NCI-H82 treated with DMSO at 0.1 percent for 48 hours (cell line): ENCODE results near the gene ST6GAL1.
A peak's percentile ranks its signal among the peaks of the same experiment; 100 is the strongest.
"Not testable (repeated sequence)": the region's sequence is repeated elsewhere in the genome, so short reads cannot be mapped to it uniquely, and the experiment has no call there.

Experiments
- DNase-seq: peaks from one replicate; lab custom pipeline; 2025; ENCODE audit not compliant: unreplicated experiment; lab: John Stamatoyannopoulos, UW

The ST6GAL1 gene

DNA sequence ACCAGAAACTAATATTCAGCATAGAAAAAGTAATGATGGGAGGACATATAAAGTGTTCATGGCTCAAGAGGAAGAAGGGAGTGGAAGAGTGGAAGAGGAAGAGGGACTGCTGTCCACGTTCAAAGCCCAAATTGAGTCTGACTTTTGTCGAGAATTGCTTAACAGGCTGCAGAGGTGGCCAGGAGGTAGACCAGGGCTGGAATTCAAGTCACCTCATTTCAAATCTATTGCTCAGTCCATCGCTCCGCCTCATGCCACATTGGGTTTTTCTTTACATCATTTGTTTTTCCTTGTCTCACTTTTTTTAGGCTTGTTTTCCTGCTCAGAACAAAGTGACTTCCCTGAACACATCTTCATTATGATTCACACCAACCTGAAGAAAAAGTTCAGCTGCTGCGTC is 112.0 kb downstream of the ST6GAL1 start:
- no peak for DNase-seq

DNA sequence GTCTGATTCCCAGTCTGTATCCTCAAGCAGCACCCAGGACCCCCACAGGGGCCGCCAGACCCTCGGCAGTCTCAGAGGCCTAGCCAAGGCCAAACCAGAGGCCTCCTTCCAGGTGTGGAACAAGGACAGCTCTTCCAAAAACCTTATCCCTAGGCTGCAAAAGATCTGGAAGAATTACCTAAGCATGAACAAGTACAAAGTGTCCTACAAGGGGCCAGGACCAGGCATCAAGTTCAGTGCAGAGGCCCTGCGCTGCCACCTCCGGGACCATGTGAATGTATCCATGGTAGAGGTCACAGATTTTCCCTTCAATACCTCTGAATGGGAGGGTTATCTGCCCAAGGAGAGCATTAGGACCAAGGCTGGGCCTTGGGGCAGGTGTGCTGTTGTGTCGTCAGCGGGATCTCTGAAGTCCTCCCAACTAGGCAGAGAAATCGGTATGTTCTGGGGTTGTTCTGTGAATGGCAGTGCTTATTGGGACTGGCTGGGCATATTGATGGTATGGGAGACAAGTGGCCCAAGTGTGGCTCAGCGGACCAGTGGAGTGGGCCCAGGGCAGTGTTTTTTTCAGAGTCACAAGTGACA is 112.6 kb downstream of the ST6GAL1 start:
- DNase-seq = no peak

GRCh38 chr3:187044206-187044605 is 113.9 kb downstream of the ST6GAL1 start:
- no peak for DNase-seq

GRCh38 chr3:187044867-187045552 is 114.7 kb downstream of the ST6GAL1 start:
- DNase-seq = no peak

GRCh38 chr3:187046033-187046432 is 115.7 kb downstream of the ST6GAL1 start:
- no peak for DNase-seq

- no peak for DNase-seq
Measured at GRCh38 chr3:187049462-187050101, 119.3 kb downstream of the ST6GAL1 start.

- no peak for DNase-seq
Measured at GRCh38 chr3:187051066-187051465, 120.7 kb downstream of the ST6GAL1 start.

GRCh38 chr3:187051724-187052366 is 121.5 kb downstream of the ST6GAL1 start:
- DNase-seq = no peak

DNA sequence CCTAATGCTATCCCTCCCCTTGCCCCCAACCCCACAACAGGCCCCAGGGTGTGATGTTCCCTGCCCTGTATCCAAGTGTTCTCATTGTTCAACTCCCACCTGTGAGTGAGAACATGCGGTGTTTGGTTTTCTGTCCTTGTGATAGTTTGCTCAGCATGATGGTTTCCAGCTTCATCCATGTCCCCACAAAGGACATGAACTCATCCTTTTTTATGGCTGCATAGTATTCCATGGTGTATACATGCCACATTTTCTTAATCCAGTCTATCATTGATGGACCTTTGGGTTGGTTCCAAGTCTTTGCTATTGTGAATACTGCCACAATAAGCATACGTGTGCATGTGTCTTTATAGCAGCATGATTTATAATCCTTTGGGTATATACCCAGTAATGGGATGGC is 122.1 kb downstream of the ST6GAL1 start:
- not testable (repeated sequence) for DNase-seq

GRCh38 chr3:187054433-187054832 is 124.1 kb downstream of the ST6GAL1 start:
- DNase-seq = not testable (repeated sequence)

- DNase-seq = not testable (repeated sequence)
Measured at GRCh38 chr3:187057803-187058202, 127.5 kb downstream of the ST6GAL1 start.

- no peak for DNase-seq
Measured at GRCh38 chr3:187061748-187062147, 131.4 kb downstream of the ST6GAL1 start.

DNA sequence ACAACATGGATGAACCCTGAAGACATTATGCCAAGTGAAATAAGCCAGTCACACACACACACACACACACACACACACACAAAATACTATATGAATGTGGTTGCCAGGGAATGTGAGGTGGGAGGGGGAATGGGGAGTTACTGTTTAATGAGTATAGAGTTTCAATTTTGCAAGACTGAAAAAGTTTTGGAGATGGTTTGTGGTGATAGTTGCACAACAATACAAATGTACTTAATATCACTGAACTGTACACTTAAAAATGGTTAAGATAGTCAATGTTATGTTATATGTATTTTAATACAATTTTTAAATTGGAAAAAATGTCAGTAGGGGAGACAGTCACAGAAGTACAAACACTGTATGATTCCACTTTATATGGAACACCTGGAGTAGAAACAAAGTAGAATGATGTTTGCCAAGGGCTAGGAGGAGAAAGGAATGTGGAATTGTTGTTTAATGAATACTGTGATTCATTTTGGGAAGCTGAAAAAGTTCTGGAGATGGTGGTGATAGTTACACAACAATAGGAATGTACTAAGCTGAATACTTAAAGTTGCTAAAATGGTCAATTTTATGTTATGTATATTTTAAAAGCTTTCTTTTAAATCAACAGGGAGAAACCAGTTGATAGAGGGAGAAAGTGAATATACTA is 132.3 kb downstream of the ST6GAL1 start:
- no peak for DNase-seq

- DNase-seq = no peak
Measured at GRCh38 chr3:187063286-187064121, 133.2 kb downstream of the ST6GAL1 start.

DNA sequence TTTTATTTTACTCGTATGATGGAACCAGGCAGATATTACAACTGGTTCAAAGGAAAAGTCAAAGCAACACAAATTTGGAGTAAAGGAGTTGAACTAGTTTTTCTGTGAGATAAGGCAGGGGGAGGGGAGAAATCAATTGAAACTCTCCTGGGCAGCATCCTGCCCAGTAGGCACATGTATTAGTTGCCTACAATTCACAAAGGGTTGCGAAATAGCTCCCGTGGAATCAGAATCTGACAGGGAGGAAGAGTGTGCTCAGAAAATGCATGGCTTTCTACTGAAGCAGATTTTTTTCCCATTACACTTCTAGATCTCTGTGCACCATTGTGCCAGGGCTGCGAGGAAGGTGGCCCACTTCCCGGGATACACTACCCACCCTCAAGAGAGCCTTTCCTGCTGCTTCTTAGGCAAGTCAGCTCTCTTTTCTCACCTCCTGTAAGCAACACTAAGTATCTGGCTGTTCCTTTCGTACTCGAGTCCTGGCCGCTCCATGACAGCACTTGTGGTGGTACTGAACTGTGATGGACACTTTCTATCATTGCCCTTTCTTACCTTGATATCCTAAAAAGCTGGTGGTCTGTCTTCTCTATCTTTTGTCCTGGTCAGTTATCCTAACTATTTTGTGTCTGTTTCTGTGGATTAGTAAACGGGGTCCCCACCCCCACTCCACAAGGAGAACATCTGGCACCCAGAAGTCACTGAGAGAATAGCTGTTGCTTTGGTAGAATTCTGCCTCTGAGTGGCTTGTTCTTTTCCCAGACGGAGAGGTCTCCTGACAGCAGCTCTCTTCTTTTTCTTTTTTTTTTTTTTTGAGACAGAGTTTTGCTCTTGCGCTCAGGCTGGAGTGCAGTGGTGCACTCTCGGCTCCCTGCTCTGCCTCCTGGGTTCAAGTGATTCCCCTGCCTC is 134.1 kb downstream of the ST6GAL1 start:
- peak; percentile 66 for DNase-seq

DNA sequence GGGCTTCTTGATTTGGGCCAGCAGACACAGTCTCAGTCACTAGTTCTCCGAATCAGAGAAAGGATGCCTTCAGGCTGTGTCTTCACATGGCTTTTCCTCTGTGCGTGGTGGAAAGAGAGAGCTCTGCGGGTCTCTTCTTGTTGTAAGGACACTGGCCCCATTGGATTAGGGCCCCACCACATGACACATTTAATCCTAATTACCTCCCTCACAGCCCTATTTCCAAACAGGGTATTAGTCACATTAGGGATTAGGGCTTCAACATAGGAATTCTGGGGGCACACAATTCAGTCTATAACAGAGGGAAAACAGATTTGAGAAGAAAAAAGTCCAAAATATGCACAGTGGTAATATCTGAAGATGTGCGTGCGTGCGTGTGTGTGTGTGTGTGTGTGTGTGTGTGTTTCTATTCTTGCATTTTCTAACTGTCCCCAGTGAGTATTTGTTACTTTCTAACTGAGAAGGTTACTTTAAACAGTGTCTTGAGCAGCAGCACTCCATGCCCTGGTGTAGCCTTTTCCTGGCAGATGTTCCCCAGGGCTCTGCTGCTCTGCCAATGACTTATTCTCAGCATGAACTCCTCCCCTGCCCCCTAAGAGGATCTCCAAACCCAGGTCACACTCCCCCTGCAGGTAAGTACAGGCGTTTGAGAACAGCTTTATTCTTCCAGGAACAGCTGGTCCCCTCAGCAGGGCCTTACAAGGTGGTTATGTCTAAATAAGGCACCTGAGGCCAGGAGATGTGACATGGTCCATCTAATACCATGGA is 136.1 kb downstream of the ST6GAL1 start:
- peak; percentile 98 for DNase-seq

DNA sequence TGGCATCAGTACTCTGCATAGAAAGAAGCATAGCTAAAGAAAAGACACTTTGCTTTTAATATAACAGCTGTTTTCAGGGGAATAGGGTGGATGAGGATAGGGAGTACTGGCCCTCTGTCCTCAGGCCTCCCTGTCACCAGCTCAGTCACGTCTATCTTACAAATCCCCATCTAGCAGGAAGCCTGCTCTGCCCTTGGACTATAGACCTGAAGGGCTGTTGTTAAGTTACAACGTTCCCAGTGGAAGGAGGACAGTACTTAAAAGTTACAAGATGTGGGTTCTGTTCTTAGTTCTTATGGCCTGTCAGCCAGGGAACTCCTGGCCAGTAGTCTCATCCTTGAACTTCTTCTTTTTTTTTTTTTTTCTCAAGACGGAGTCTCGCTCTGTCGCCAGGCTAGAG is 138.5 kb downstream of the ST6GAL1 start:
- DNase-seq = no peak

DNA sequence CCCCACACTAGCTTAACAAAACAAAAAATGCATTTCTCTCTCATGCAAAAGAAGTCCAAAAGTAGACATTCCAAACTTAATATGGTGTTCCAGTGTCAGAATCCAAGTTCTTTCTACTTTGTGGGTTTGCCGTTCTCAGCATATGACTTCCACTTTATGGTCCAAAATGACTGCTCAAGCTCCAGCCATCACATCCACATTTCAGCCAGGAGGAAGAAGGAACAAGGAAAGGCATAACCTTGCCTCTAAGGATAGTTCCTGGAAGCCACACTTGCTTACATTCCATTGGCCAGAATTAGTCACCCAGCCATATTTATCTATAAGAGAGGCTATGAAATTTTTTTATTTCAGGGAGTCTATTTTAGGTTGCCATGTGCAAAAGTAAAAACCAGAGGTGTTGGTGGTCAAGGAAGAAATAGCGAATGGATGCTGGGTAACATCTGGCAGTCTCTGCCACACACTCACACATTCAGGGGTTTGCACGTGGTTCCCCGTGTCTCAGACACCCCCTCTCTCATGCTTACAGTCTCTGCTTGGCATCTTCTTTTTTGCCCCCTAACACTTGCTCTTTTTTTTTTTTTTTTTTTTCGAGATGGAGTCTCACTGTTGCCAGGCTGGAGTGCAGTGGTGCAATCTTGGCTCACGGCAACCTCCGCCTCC is 139.7 kb downstream of the ST6GAL1 start:
- DNase-seq = no peak
